Left lung (tissue), 10 donors: ENCODE results near the gene ABI2. TPM values are rescaled to one million over a fixed set of nuclear protein-coding genes. Genes with fewer than 3 reads are reported as not detected.
"Not testable (repeated sequence)": the region's sequence is repeated elsewhere in the genome, so short reads cannot be mapped to it uniquely, and the experiment has no call there.

ENCODE experiments used
- ATAC-seq: fragments of 200-7000 bp; cut with Tn5 transposase; one replicate; pipeline ENCODE4 v1.9.1; 2020; ENCODE audit warnings: moderate library complexity
- DNase-seq, 4 donors: peaks; one replicate each; pipeline ENCODE4 v3.0.0-alpha.2; 2013 to 2020
- H3K27ac ChIP-seq, 2 donors: fragments of 200-600 bp; sonication (generic) in 1 of 2; one replicate each; pipeline versions ENCODE4 v1.5.0 to v1.8.0; 2020 to 2021
- H3K27me3 ChIP-seq, 2 donors: fragments of 200-600 bp; sonication (generic) in 1 of 2; one replicate each; pipeline versions ENCODE4 v1.5.0 to v1.8.0; 2020 to 2021
- H3K36me3 ChIP-seq, 2 donors: fragments of 200-600 bp; sonication (generic) in 1 of 2; one replicate each; pipeline versions ENCODE4 v1.5.0 to v1.8.0; 2020 to 2021
- H3K4me1 ChIP-seq, 2 donors: fragments of 200-600 bp; one replicate each; pipeline ENCODE4 v1.8.0; 2021
- H3K4me3 ChIP-seq, 2 donors: fragments of 200-600 bp; sonication (generic) in 1 of 2; one replicate each; pipeline versions ENCODE4 v1.5.0 to v1.8.0; 2020 to 2021; ENCODE audit warnings: mild to moderate bottlenecking in 1 of 2
- H3K9me3 ChIP-seq, 2 donors: fragments of 200-600 bp; sonication (generic) in 1 of 2; one replicate each; pipeline versions ENCODE4 v1.5.0 to v1.8.0; 2020 to 2021
- intact Hi-C, 2 donors: fragments of 100-400 bp; cut with DNase I; formaldehyde crosslinking; loops; one replicate each; pipeline versions ENCODE4 v1.11.2 to v1.14.2; 2022
- polyA plus RNA-seq, 6 donors: library from polyadenylated mRNA; unstranded; fragments of 120-200 nt; gene quantifications; one replicate each; pipeline ENCODE4 v1.2.1, GENCODE V29; 2013; ENCODE audit not compliant: insufficient read length in 6 of 6
- total RNA-seq, 2 donors: library from RNA; stranded (reverse); fragmentation: NEBNext Ultra II Directional; extraction: Animal tissue kit (Norgen Biotek cat#: 25700); gene quantifications; one replicate each; pipeline ENCODE4 v1.2.1, GENCODE V29; 2021
- TF ChIP-seq, protein P1 (sequence below), 2 donors: fragments of 200-600 bp; sonication (generic) in 1 of 2; IDR thresholded peaks; one replicate each; pipeline versions ENCODE4 v1.5.0 to v1.8.0; 2021; ENCODE audit warnings: antibody characterized with exemption in 2 of 2
- donor health status: DM: no; HTN: yes; CAD: no.
- donor health status: DM: no; HTN: no; CAD: no.

ABI2 gene
- total and polyA plus RNA-seq, 8 donors, result 32.8 to 77.6 (median 72.7) TPM

DNA sequence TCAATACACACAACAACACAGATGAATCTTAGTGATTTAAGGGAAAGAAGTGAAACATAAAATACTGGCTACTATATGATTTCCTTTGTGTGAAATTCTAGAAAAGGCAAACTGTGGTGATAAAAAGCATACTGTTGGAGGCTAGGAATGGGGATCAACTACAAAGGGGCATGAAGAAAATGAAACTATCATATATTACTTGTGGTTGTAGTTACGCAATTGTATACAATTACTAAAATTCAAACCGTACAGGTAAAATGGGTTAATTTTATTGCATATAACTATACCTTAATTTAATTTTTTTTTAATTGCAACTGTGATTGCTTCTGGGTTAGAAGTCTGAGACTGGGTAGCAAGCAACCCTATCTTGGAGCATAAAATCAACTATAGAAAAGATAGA lies 41.7 kb upstream of the ABI2 start:
- Histone ChIP-seq H3K4me1 (no peaks in the 10 kb centered on the region), H3K27me3 (no peaks in the 10 kb centered on the region), H3K27ac (no peak overlapping the region), H3K36me3 (peaks cover 0 to 82% of the 10 kb centered on the region in 2 donors), H3K4me3 (no peak overlapping the region), H3K9me3 (no peaks in the 10 kb centered on the region)
- TF ChIP-seq, protein P1, sequence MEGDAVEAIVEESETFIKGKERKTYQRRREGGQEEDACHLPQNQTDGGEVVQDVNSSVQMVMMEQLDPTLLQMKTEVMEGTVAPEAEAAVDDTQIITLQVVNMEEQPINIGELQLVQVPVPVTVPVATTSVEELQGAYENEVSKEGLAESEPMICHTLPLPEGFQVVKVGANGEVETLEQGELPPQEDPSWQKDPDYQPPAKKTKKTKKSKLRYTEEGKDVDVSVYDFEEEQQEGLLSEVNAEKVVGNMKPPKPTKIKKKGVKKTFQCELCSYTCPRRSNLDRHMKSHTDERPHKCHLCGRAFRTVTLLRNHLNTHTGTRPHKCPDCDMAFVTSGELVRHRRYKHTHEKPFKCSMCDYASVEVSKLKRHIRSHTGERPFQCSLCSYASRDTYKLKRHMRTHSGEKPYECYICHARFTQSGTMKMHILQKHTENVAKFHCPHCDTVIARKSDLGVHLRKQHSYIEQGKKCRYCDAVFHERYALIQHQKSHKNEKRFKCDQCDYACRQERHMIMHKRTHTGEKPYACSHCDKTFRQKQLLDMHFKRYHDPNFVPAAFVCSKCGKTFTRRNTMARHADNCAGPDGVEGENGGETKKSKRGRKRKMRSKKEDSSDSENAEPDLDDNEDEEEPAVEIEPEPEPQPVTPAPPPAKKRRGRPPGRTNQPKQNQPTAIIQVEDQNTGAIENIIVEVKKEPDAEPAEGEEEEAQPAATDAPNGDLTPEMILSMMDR (IDR thresholded peaks at IDR 0.05), result no peak
- DNase-seq (no peak), ATAC-seq (no peak)
- intact Hi-C loops, result no loop called here

- H3K36me3 ChIP-seq, result peaks cover 0 to 52% of the 10 kb centered on the region in 2 donors
- no peaks in the 10 kb centered on the region for H3K27me3 ChIP-seq
- no peak overlapping the region for H3K27ac ChIP-seq
- DNase-seq (no peak), ATAC-seq (no peak)
- no peak overlapping the region for H3K4me3 ChIP-seq
- TF ChIP-seq, protein P1 (IDR thresholded peaks at IDR 0.05), result no peak
- no peaks in the 10 kb centered on the region for H3K4me1 ChIP-seq
- no peaks in the 10 kb centered on the region for H3K9me3 ChIP-seq
- intact Hi-C loops, result no loop called here
Observed at GRCh38 chr2:203301667-203302066, 26.5 kb upstream of the ABI2 start.

GRCh38 chr2:203302586-203302985 lies 25.6 kb upstream of the ABI2 start:
- DNase-seq, H3K27me3 ChIP-seq, H3K4me3 ChIP-seq, ATAC-seq, H3K27ac ChIP-seq, H3K9me3 ChIP-seq, H3K4me1 ChIP-seq, intact Hi-C loops: not testable (repeated sequence)
- H3K36me3 ChIP-seq, result peaks cover 0 to 52% of the 10 kb centered on the region in 2 donors

- ATAC-seq (no peak), DNase-seq (no peak)
- Histone ChIP-seq H3K9me3 (no peaks in the 10 kb centered on the region), H3K4me1 (no peaks in the 10 kb centered on the region), H3K4me3 (no peak overlapping the region), H3K27ac (no peak overlapping the region), H3K27me3 (no peaks in the 10 kb centered on the region), H3K36me3 (peaks cover 0 to 17% of the 10 kb centered on the region in 2 donors)
- intact Hi-C loops, result no loop called here
- TF ChIP-seq, protein P1 (IDR thresholded peaks at IDR 0.05), result no peak
Observed at GRCh38 chr2:203310688-203311436, 17.3 kb upstream of the ABI2 start.

DNA sequence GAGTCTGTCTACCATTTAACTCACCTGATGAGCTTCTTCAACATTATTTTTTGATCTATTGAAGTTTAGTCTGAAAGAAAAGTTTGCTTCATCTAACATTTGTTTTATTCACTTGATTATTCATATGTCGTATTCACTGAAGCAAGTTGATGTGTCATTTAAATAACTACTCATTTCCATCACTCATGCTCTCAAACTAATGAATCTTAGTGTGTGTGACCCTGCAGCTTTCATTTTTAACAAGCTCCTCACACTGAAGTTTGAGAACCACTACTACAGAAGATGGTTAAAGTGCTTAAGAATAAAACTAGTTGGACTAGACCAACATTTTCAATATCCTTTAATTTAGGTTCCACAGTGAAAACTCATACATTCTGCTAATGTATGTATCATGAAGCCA lies 1.8 kb upstream of the ABI2 start:
- intact Hi-C loops, result no loop called here
- no peak overlapping the region for H3K27ac ChIP-seq
- no peak for DNase-seq
- H3K27me3 ChIP-seq, result peaks cover 0 to 16% of the 10 kb centered on the region in 2 donors
- ATAC-seq, result no peak
- TF ChIP-seq, protein P1 (IDR thresholded peaks at IDR 0.05), result no peak
- no peak overlapping the region for H3K4me3 ChIP-seq
- no peaks in the 10 kb centered on the region for H3K36me3 ChIP-seq
- H3K9me3 ChIP-seq, result no peaks in the 10 kb centered on the region
- peaks cover 10 to 27% of the 10 kb centered on the region in 2 donors for H3K4me1 ChIP-seq

DNA sequence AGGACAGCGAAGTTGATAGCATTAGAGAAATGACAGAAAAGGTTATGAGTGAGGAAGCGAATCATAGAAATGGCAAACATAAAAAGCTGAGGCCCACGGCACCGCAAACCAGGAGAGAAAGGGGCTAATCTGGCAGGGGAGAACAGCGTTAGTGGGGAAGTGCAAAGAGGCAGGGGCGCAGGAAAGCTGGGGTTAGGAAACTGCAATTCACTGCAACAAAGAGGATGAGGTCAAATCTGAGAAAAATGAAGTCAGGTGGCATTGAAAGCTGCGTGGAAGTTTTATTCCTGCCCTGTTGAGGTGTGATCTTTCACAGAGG lies 653 bp upstream of the ABI2 start:
- H3K36me3 ChIP-seq, result no peaks in the 10 kb centered on the region
- TF ChIP-seq, protein P1 (IDR thresholded peaks at IDR 0.05), result no peak
- H3K4me3 ChIP-seq, result peak overlapping the region; percentile 85 to 99
- H3K27me3 ChIP-seq, result peaks cover 0 to 16% of the 10 kb centered on the region in 2 donors
- intact Hi-C loops, result no loop called here
- H3K9me3 ChIP-seq, result no peaks in the 10 kb centered on the region
- ATAC-seq (peak; percentile 18), DNase-seq (no peak)
- peaks cover 10 to 27% of the 10 kb centered on the region in 2 donors for H3K4me1 ChIP-seq
- H3K27ac ChIP-seq, result peak overlapping the region; percentile 75 to 82
